NCI-H748 treated with DMSO at 0.1 percent for 48 hours (cell line): ENCODE results near the gene SULF2.
"Not testable (repeated sequence)": the region's sequence is repeated elsewhere in the genome, so short reads cannot be mapped to it uniquely, and the experiment has no call there.

Experiments used
- DNase-seq: peaks from one replicate; lab custom pipeline; 2025; lab: John Stamatoyannopoulos, UW

Gene SULF2

GRCh38 chr20:47785311-47785853, at the start of gene SULF2:
Gene SULF2, minus strand, starts transcription at chr20:47785481. Its CDS starts 28,118 bp downstream, at chr20:47757363.
- no peak for DNase-seq

GRCh38 chr20:47831675-47832074, 46.4 kb upstream of the SULF2 start:
- DNase-seq, result not testable (repeated sequence)

GRCh38 chr20:47826716-47827115, 41.4 kb upstream of the SULF2 start:
- not testable (repeated sequence) for DNase-seq

GRCh38 chr20:47826006-47826405, 40.7 kb upstream of the SULF2 start:
- not testable (repeated sequence) for DNase-seq

- DNase-seq, result no peak
These were observed 39.9 kb upstream of the SULF2 start for GRCh38 chr20:47825011-47825762.

- not testable (repeated sequence) for DNase-seq
These were observed 38.7 kb upstream of the SULF2 start for GRCh38 chr20:47823941-47824340.

- DNase-seq, result no peak
These were observed 36.3 kb upstream of the SULF2 start for GRCh38 chr20:47821481-47822100.

- DNase-seq, result no peak
These were observed 33.8 kb upstream of the SULF2 start for GRCh38 chr20:47818996-47819609.

GRCh38 chr20:47818466-47818865, 33.2 kb upstream of the SULF2 start:
- no peak for DNase-seq

GRCh38 chr20:47818016-47818415, 32.7 kb upstream of the SULF2 start:
- no peak for DNase-seq

- no peak for DNase-seq
These were observed 32.3 kb upstream of the SULF2 start for GRCh38 chr20:47817573-47817972.

- no peak for DNase-seq
These were observed 31.5 kb upstream of the SULF2 start for GRCh38 chr20:47816487-47817451.

GRCh38 chr20:47815866-47816265, 30.6 kb upstream of the SULF2 start:
- DNase-seq, result no peak

- DNase-seq, result no peak
These were observed 30.1 kb upstream of the SULF2 start for GRCh38 chr20:47815416-47815806.

GRCh38 chr20:47814632-47815415, 29.5 kb upstream of the SULF2 start:
- no peak for DNase-seq

- DNase-seq, result no peak
These were observed 25.6 kb upstream of the SULF2 start for GRCh38 chr20:47810721-47811347.

GRCh38 chr20:47810116-47810677, 24.9 kb upstream of the SULF2 start:
- no peak for DNase-seq

GRCh38 chr20:47809161-47809960, 24.1 kb upstream of the SULF2 start:
- no peak for DNase-seq

GRCh38 chr20:47805951-47806350, 20.7 kb upstream of the SULF2 start:
- DNase-seq, result no peak
